Spleen (tissue), 11 donors: ENCODE data around the gene TCERG1. TPM values are rescaled to one million over a fixed set of nuclear protein-coding genes. Genes with fewer than 3 reads are reported as not detected.

Experiments
- DNase-seq: peaks from one replicate; pipeline ENCODE4 v3.0.0-alpha.2; 2020
- H3K27ac ChIP-seq, 8 donors: fragments of 200-600 bp; sonication (generic) in 7 of 8; 1 replicate in 4 of 8; 2 replicates in 4 of 8; pipeline versions ENCODE4 v1.5.0 to v1.8.0; 2016 to 2021; ENCODE audit warnings: inconsistent platforms in 4 of 8, mild to moderate bottlenecking in 4 of 8, moderate library complexity in 1 of 8
- H3K27me3 ChIP-seq, 7 donors: fragments of 200-600 bp; sonication (generic) in 6 of 7; replicated peaks in 1 of 7; 1 replicate in 4 of 7; 2 replicates in 3 of 7; pipeline versions ENCODE4 v1.5.0 to v1.8.0; 2016 to 2021; ENCODE audit warnings: inconsistent platforms in 3 of 7, mild to moderate bottlenecking in 1 of 7
- H3K36me3 ChIP-seq, 6 donors: fragments of 200-600 bp; sonication (generic) in 5 of 6; 1 replicate in 4 of 6; 2 replicates in 2 of 6; pipeline versions ENCODE4 v1.5.0 to v1.8.0; 2016 to 2021; ENCODE audit warnings: inconsistent platforms in 2 of 6
- H3K4me1 ChIP-seq, 6 donors: fragments of 200-600 bp; sonication (generic) in 5 of 6; 1 replicate in 3 of 6; 2 replicates in 3 of 6; pipeline versions ENCODE4 v1.5.0 to v1.8.0; 2016 to 2021; ENCODE audit warnings: inconsistent platforms in 3 of 6
- H3K4me3 ChIP-seq, 8 donors: fragments of 200-600 bp; sonication (generic) in 7 of 8; 1 replicate in 4 of 8; 2 replicates in 4 of 8; pipeline versions ENCODE4 v1.5.0 to v1.8.0; 2016 to 2021; ENCODE audit warnings: inconsistent platforms in 4 of 8, mild to moderate bottlenecking in 4 of 8, moderate library complexity in 2 of 8
- H3K9me3 ChIP-seq, 8 donors: fragments of 200-600 bp; sonication (generic) in 7 of 8; 1 replicate in 4 of 8; 2 replicates in 4 of 8; pipeline versions ENCODE4 v1.5.0 to v1.8.0; 2016 to 2021; ENCODE audit warnings: inconsistent platforms in 4 of 8
- POLR2A ChIP-seq, 3 donors: fragments of 450-650 bp; IDR thresholded peaks; one replicate each; pipeline ENCODE4 v1.5.1; 2017; ENCODE audit warnings: antibody characterized with exemption in 3 of 3, mild to moderate bottlenecking in 1 of 3
- POLR2AphosphoS5 ChIP-seq, 3 donors: sonication (generic); formaldehyde crosslinking; IDR thresholded peaks; one replicate each; pipeline ENCODE4 v1.5.1; 2017; ENCODE audit warnings: antibody characterized with exemption in 3 of 3
- whole genome bisulfite sequencing, 5 donors: extraction: QIAGEN DNeasy Blood & Tissue Kit in 3 of 5; methylation state at CpG; one replicate each; pipeline versions ENCODE4 v1.1.5 to v1.1.7; 2013 to 2018; 5-methylcytosine and 5-hydroxymethylcytosine counted together
- intact Hi-C: fragments of 100-400 bp; cut with DNase I; formaldehyde crosslinking; loops from one replicate; pipeline ENCODE4 v1.15.0; 2023; ENCODE audit warnings: low total_unique reads
- polyA plus RNA-seq, 3 donors: library from polyadenylated mRNA; stranded (reverse); fragments of 200-250 nt; gene quantifications; one replicate each; pipeline ENCODE4 v1.2.1, GENCODE V29; 2013
- total RNA-seq, 7 donors: library from RNA; depleted of rRNA in 3 of 7; stranded (reverse); fragments of >200 nt in 3 of 7; fragmentation: NEBNext Ultra II Directional in 4 of 7; extraction: Animal tissue kit (Norgen Biotek cat#: 25700) in 4 of 7; gene quantifications; one replicate each; pipeline versions ENCODE4 v1.1.0 to v1.2.1, GENCODE V29; 2016 to 2021
- TF ChIP-seq, protein P1 (sequence below), 11 experiments: fragments of 200-600 bp in 7 of 11; fragments of 450-650 bp in 4 of 11; sonication (generic) in 4 of 11; IDR thresholded peaks in 8 of 11; conservative IDR thresholded peaks in 3 of 11; 1 replicate in 7 of 11; 2 replicates in 4 of 11; pipeline versions ENCODE4 v1.4.0 to v1.8.0; 2016 to 2021; ENCODE audit warnings: antibody characterized with exemption in 11 of 11, inconsistent platforms in 4 of 11, mild to moderate bottlenecking in 1 of 11
- donor health status: healthy with polysubstance abuse.
- donor health status: DM: no; HTN: no; CAD: no; lungs with moderate emphysema.
- donor health status: DM: no; HTN: no; CAD: no.
- donor health status: Bipolar disorder and iron deficiency.
- donor health status: healthy.
- donor health status: DM: no; HTN: no; CAD: no.
- donor health status: DM: yes; HTN: yes; CAD: no.

The TCERG1 gene
- total and polyA plus RNA-seq, 10 donors: 43.7 to 117 (median 75.4) TPM

DNA sequence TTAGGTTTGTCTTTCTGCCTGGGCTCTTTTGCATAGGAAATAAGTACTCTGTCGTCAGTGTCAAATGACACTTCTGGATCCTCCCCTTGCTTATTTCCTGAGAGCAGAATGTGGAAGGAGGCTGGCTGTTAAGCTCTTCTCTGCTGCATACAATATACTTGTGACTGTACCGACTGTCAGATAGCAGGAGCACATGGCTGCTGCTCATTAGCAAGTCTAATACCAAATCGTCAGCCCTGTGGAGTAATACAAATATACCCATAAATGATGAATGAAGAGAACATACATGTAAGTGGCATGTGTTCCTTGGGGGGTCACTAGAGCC lies 69.0 kb downstream of the TCERG1 start, which contains the start of gene GPR151:
GPR151 (minus strand) TSS at position 40 of the 325 bp plus-strand sequence. CDS start 77 bp downstream, outside the sequence.
- Histone ChIP-seq H3K27me3 (no peaks in the 10 kb centered on the region), H3K27ac (no peak within 1 kb of the TSS), H3K4me3 (no peak within 1 kb of the TSS), H3K9me3 (no peaks in the 10 kb centered on the region), H3K36me3 (peaks cover 0 to 24% (median 12%) of the 10 kb centered on the region in 6 donors), H3K4me1 (no peaks in the 10 kb centered on the region)
- no peak for DNase-seq
- intact Hi-C loops: no loop called here
- TF ChIP-seq POLR2AphosphoS5 (IDR thresholded peaks at IDR 0.05) (no peak), POLR2A (IDR thresholded peaks at IDR 0.05) (no peak)
- TF ChIP-seq, protein P1, sequence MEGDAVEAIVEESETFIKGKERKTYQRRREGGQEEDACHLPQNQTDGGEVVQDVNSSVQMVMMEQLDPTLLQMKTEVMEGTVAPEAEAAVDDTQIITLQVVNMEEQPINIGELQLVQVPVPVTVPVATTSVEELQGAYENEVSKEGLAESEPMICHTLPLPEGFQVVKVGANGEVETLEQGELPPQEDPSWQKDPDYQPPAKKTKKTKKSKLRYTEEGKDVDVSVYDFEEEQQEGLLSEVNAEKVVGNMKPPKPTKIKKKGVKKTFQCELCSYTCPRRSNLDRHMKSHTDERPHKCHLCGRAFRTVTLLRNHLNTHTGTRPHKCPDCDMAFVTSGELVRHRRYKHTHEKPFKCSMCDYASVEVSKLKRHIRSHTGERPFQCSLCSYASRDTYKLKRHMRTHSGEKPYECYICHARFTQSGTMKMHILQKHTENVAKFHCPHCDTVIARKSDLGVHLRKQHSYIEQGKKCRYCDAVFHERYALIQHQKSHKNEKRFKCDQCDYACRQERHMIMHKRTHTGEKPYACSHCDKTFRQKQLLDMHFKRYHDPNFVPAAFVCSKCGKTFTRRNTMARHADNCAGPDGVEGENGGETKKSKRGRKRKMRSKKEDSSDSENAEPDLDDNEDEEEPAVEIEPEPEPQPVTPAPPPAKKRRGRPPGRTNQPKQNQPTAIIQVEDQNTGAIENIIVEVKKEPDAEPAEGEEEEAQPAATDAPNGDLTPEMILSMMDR (IDR thresholded peaks at IDR 0.05 in 8 of 11, conservative IDR thresholded peaks at IDR 0.05 in 3 of 11): no peak
- 29 to 43% (median 34%) methylated on average over 3 of the region's 3 CpGs for WGBS, 5 donors

DNA sequence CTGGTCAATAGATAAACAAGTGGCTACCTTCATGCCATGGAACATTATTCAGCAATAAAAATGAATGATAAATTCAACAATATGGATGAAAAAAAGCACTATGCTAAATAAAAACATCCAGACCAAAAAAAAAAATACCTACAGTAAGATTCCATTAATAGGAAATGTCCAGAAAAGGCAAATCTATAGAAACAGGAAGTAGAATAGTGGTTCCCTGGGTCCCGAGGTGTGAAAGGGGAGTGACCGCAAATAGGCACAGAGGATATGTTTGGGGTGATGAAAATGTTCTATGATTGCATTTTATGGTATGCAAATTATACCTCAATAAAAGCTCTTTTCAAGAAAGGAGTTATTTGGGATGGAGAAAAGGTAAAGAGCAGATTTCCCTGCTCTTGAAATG lies 72.4 kb downstream of the TCERG1 start:
- WGBS, 5 donors: 44 to 52% (median 48%) methylated on average over 2 of the region's 2 CpGs
- H3K27ac ChIP-seq: no peak overlapping the region

DNA sequence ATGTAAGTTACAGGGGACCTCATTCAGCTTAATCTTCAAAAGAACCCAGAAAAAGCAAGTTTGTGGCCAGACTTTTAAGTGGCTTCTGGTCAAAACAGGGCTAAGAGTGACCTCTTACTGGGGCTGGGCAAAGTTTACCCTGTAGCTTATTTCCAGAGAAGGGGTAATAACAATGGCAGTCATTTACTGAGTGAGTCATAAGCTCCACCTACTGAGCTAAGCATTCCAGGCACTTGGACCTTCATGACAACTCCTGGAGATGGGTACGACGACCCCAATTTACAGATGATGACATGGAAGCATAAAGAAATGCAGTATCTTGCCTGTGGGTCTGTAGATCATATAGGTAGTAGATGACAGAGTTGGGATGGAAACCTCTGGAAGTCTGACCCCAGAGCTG lies 73.6 kb downstream of the TCERG1 start:
- TF ChIP-seq, protein P1 (IDR thresholded peaks at IDR 0.05 in 8 of 11, conservative IDR thresholded peaks at IDR 0.05 in 3 of 11): no peak
- TF ChIP-seq POLR2AphosphoS5 (IDR thresholded peaks at IDR 0.05): no peak
- no peak for TF ChIP-seq POLR2A (IDR thresholded peaks at IDR 0.05)
- Histone ChIP-seq H3K36me3 (no peaks in the 10 kb centered on the region), H3K4me3 (no peak overlapping the region), H3K27ac (no peak overlapping the region), H3K4me1 (no peaks in the 10 kb centered on the region), H3K27me3 (peaks cover 0 to 5% (median 0%) of the 10 kb centered on the region in 7 donors), H3K9me3 (no peaks in the 10 kb centered on the region)
- intact Hi-C loops: no loop called here
- 77 to 95% (median 84%) methylated on average over 2 of the region's 2 CpGs for WGBS, 5 donors
- no peak for DNase-seq

More for the DNA sequence above, 72.4 kb downstream of the TCERG1 start:
- H3K4me1 ChIP-seq: no peaks in the 10 kb centered on the region
- H3K4me3 ChIP-seq: no peak overlapping the region
- no peak for TF ChIP-seq POLR2A (IDR thresholded peaks at IDR 0.05)
- no peak for TF ChIP-seq POLR2AphosphoS5 (IDR thresholded peaks at IDR 0.05)
- no peaks in the 10 kb centered on the region for H3K36me3 ChIP-seq
- peaks cover 0 to 5% (median 0%) of the 10 kb centered on the region in 7 donors for H3K27me3 ChIP-seq
- DNase-seq: no peak
- H3K9me3 ChIP-seq: no peaks in the 10 kb centered on the region
- intact Hi-C loops: no loop called here

DNA sequence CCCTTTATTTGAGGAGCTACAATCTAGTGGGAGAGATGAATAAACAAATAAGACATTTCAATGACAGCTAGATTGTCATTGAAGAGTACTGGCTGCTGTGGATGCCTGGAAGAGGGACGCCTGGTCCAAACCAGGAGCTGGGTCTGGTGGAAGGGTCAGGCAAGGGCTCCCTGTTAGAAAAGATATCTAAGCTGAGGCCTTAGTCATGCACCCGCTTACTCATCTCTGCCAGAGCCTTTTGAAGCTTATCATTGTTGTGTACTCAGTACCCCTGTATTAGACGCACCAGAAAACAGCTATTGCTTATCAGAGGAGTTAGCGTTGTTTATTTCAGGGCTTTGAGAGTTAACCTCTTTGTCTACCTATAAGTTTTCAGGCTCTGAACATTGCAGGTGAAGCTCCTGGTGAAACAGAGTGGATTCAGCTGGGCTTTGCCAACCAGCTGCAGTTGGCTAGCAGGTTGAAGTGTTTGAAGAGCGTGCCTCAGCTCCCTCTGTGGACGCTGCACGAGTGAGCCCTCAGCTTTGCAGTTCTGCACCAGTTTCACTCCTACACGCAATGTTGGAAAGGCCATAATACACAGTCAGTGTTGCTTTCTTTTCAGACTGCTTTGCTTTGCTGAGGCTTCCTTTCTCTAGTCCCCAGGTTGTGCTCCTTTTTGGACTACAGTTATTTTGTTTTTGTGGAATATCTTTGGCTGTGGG lies 74.4 kb downstream of the TCERG1 start:
- 67 to 77% (median 70%) methylated on average over 5 to 8 of the region's 8 CpGs for WGBS, 5 donors
- DNase-seq: no peak
- Histone ChIP-seq H3K4me1 (no peaks in the 10 kb centered on the region), H3K9me3 (no peaks in the 10 kb centered on the region), H3K4me3 (no peak overlapping the region), H3K36me3 (no peaks in the 10 kb centered on the region), H3K27me3 (peaks cover 0 to 5% (median 0%) of the 10 kb centered on the region in 7 donors), H3K27ac (no peak overlapping the region)
- intact Hi-C loops: no loop called here
- TF ChIP-seq POLR2A (IDR thresholded peaks at IDR 0.05) (no peak), POLR2AphosphoS5 (IDR thresholded peaks at IDR 0.05) (no peak)
- TF ChIP-seq, protein P1 (IDR thresholded peaks at IDR 0.05 in 8 of 11, conservative IDR thresholded peaks at IDR 0.05 in 3 of 11): no peak
